K562 (cell line): ENCODE data around the gene SSBP1.

Source experiments
- ATF3 ChIP-seq, 2 experiments: fragments of 450-650 bp in 1 of 2; sonication (generic) in 1 of 2; formaldehyde crosslinking in 1 of 2; IDR thresholded peaks in 1 of 2; conservative IDR thresholded peaks in 1 of 2; 2 replicates each; pipeline versions ENCODE4 v1.6.1 to v1.8.1; 2016 to 2023; ENCODE audit warnings: mild to moderate bottlenecking in 2 of 2, moderate library complexity in 2 of 2, inconsistent platforms in 1 of 2, missing genetic modification reagents in 1 of 2
- CHD2 ChIP-seq: IDR thresholded peaks from 2 replicates; pipeline ENCODE4 v1.6.1; 2011; ENCODE audit warnings: low read depth, low read length
- CTCF ChIP-seq, 3 experiments: IDR thresholded peaks in 2 of 3; conservative IDR thresholded peaks in 1 of 3; 2 replicates each; pipeline ENCODE4 v1.5.1; 2011 to 2012; ENCODE audit warnings: low read length in 3 of 3, mild to moderate bottlenecking in 3 of 3, control low read depth in 2 of 3, improper control_type of control experiment in 1 of 3, inconsistent platforms in 1 of 3, low read depth in 1 of 3, mixed read lengths in 1 of 3, moderate library complexity in 1 of 3; ENCODE audit not compliant: insufficient read depth in 2 of 3
- E4F1 ChIP-seq: fragments of 250-450 bp; sonication (Bioruptor Pico); IDR thresholded peaks from 2 replicates; pipeline ENCODE4 v1.5.0; 2021; ENCODE audit warnings: mild to moderate bottlenecking, borderline replicate concordance
- EP300 ChIP-seq: IDR thresholded peaks from 2 replicates; pipeline ENCODE4 v1.6.1; 2012; ENCODE audit warnings: low read length, improper control_type of control experiment
- MXI1 ChIP-seq: IDR thresholded peaks from 2 replicates; pipeline ENCODE4 v1.6.1; 2011; ENCODE audit warnings: low read depth, mild to moderate bottlenecking, improper control_type of control experiment, low read length
- NONO ChIP-seq, 2 experiments: fragments of 200-400 bp in 1 of 2; fragments of 450-650 bp in 1 of 2; formaldehyde crosslinking in 1 of 2; IDR thresholded peaks; 2 replicates each; pipeline ENCODE4 v1.6.1; 2017; ENCODE audit warnings: low read depth in 2 of 2, mild to moderate bottlenecking in 2 of 2, moderate library complexity in 2 of 2, low read length in 1 of 2

- TF ChIP-seq CTCF (IDR thresholded peaks at IDR 0.05 in 2 of 3, conservative IDR thresholded peaks at IDR 0.05 in 1 of 3; ENCODE audit: insufficient read depth in 2 of 3, low read depth in 1 of 3, low read length in 3 of 3): no peak
- no peak for TF ChIP-seq ATF3 (IDR thresholded peaks at IDR 0.05)
- TF ChIP-seq ATF3 (CRISPR knock-in tag; conservative IDR thresholded peaks at IDR 0.05): no peak
- TF ChIP-seq MXI1: no peak
- TF ChIP-seq E4F1 (CRISPR knock-in tag): no peak
- TF ChIP-seq NONO (IDR thresholded peaks at IDR 0.05; ENCODE audit: low read depth in 2 of 2, low read length in 1 of 2): no peak
- no peak for TF ChIP-seq CHD2
- TF ChIP-seq EP300: no peak
Measured at GRCh38 chr7:141729020-141729419, 9.1 kb upstream of the SSBP1 start.
